K562 (cell line): Measurements from ENCODE around the gene RETSAT. TPM values are rescaled to one million over a fixed set of nuclear protein-coding genes. Genes with fewer than 3 reads are reported as not detected.

Source experiments
- CXXC5 ChIP-seq: fragments of 250-450 bp; sonication (Bioruptor Pico); IDR thresholded peaks from 2 replicates; pipeline ENCODE4 v1.8.0; 2022; ENCODE audit warnings: inconsistent platforms, mild to moderate bottlenecking, moderate library complexity
- HNRNPL ChIP-seq: fragments of 200-400 bp; formaldehyde crosslinking; IDR thresholded peaks from 2 replicates; pipeline ENCODE4 v1.6.1; 2017; ENCODE audit warnings: low read depth, mild to moderate bottlenecking, low read length
- JUN ChIP-seq, 2 experiments: sonication (generic) in 1 of 2; formaldehyde crosslinking in 1 of 2; IDR thresholded peaks; 2 replicates each; pipeline versions ENCODE4 v1.6.1 to v1.8.0; 2012 to 2022; ENCODE audit warnings: borderline replicate concordance in 2 of 2, mild to moderate bottlenecking in 2 of 2, improper control_type of control experiment in 1 of 2, low read depth in 1 of 2, low read length in 1 of 2, missing genetic modification reagents in 1 of 2
- MTA3 ChIP-seq: fragments of 450-650 bp; formaldehyde crosslinking; IDR thresholded peaks from 2 replicates; pipeline ENCODE4 v1.6.1; 2017; ENCODE audit warnings: mild to moderate bottlenecking, borderline replicate concordance
- NR2F6 ChIP-seq: fragments of 450-650 bp; formaldehyde crosslinking; IDR thresholded peaks from 2 replicates; pipeline ENCODE4 v1.4.0; 2020; ENCODE audit warnings: mild to moderate bottlenecking
- POLR2H ChIP-seq: IDR thresholded peaks from 2 replicates; pipeline ENCODE4 v1.6.1; 2016; ENCODE audit warnings: missing genetic modification characterization, low read depth, mild to moderate bottlenecking, control low read depth, missing compliant biosample characterization, moderate library complexity
- TBL1XR1 ChIP-seq, 2 experiments: IDR thresholded peaks; 2 replicates each; pipeline ENCODE4 v1.6.1; 2012; ENCODE audit warnings: improper control_type of control experiment in 2 of 2, low read length in 2 of 2, mild to moderate bottlenecking in 1 of 2
- polyA plus RNA-seq, 8 experiments: library from polyadenylated mRNA; depleted of rRNA in 4 of 8; stranded (reverse) in 5 of 8; unstranded in 3 of 8; fragments of >200 nt; fragmentation: Nextera tagmentation in 2 of 8; fragmentation: Illumina TruSeq in 1 of 8; extraction: Ambion mirVana in 2 of 8; extraction: Trizol in 1 of 8; gene quantifications; 2 replicates each; pipeline versions ENCODE4 v1.2.1 to v1.2.3, GENCODE V29; 2011 to 2014; ENCODE audit warnings: inconsistent platforms in 1 of 8, missing spikeins in 1 of 8
- total RNA-seq, 7 experiments: library from RNA; depleted of rRNA in 6 of 7; stranded (reverse); fragments of >200 nt in 6 of 7; fragmentation: Illumina TruSeq in 2 of 7; extraction: Trizol in 2 of 7; gene quantifications; 2 replicates each; pipeline versions ENCODE4 v1.2.1 to v1.2.3, GENCODE V29; 2011 to 2021; ENCODE audit warnings: low replicate concordance in 1 of 7
- TF ChIP-seq, protein P1 (sequence below), 2 experiments: fragments of 450-650 bp; conservative IDR thresholded peaks; 2 replicates each; pipeline ENCODE4 v1.6.1; 2017; ENCODE audit warnings: mild to moderate bottlenecking in 2 of 2, moderate library complexity in 2 of 2
- TF ChIP-seq, protein P2 (sequence below), 2 experiments: fragments of 450-650 bp; IDR thresholded peaks; 2 replicates each; pipeline ENCODE4 v1.6.1; 2016; ENCODE audit warnings: mild to moderate bottlenecking in 2 of 2, borderline replicate concordance in 1 of 2, low read depth in 1 of 2, moderate library complexity in 1 of 2
- TF ChIP-seq, protein P3 (sequence below): fragments of 250-450 bp; sonication (Bioruptor Pico); IDR thresholded peaks from 2 replicates; pipeline ENCODE4 v1.5.0; 2021; ENCODE audit warnings: mild to moderate bottlenecking, moderate library complexity

RETSAT gene
- total and polyA plus RNA-seq, 9 of the 15 experiments (the other 6 are each of a cell fraction or from before 2014, with no cell fraction given), result 1.9 to 21.6 (median 16.5) TPM

DNA sequence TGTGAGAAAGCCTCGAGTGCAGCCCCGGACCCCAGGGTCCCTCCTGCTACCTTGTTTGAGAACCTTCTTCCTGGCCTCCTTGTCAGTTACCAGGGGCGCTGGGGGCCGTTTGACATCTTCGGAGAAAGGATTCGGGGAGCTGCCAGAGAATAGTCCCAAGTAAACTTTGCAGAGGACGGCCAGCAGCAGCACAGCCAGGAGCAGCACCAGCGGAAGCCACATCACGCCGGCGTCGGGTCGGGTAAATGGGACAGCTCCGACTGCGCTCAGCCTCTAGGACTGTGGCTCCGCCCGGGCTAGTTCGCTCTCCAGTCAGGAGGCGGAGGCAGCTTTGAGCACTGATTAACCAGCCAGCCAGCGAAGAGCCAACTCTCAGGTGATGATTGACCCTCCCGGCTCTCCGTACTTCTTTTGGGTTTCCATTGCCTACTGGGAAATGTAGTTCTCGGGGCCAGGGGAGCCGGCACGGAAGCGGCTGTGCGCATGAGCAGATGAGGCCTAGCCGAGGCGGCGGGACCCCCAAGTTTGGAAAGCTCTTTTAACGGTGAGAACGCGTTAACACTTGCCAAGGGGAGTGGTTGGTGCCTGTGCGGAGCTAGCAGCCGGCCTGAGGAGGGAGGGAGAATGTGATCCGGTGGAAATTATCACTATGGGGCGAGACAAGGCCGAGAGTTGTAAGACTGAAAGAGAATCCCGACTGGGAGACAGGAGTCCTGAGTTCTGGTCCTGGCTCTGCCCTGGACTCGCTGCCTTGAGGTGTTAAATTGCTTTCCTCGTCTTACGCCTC, at the start of gene RETSAT, which contains the start of gene ELMOD3 (continued):
- TF ChIP-seq, protein P1, sequence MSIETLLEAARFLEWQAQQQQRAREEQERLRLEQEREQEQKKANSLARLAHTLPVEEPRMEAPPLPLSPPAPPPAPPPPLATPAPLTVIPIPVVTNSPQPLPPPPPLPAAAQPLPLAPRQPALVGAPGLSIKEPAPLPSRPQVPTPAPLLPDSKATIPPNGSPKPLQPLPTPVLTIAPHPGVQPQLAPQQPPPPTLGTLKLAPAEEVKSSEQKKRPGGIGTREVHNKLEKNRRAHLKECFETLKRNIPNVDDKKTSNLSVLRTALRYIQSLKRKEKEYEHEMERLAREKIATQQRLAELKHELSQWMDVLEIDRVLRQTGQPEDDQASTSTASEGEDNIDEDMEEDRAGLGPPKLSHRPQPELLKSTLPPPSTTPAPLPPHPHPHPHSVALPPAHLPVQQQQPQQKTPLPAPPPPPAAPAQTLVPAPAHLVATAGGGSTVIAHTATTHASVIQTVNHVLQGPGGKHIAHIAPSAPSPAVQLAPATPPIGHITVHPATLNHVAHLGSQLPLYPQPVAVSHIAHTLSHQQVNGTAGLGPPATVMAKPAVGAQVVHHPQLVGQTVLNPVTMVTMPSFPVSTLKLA (conservative IDR thresholded peaks at IDR 0.05), result peak; percentile 29 to 51; a peak in 1 of 4 replicates
- TF ChIP-seq, protein P2, sequence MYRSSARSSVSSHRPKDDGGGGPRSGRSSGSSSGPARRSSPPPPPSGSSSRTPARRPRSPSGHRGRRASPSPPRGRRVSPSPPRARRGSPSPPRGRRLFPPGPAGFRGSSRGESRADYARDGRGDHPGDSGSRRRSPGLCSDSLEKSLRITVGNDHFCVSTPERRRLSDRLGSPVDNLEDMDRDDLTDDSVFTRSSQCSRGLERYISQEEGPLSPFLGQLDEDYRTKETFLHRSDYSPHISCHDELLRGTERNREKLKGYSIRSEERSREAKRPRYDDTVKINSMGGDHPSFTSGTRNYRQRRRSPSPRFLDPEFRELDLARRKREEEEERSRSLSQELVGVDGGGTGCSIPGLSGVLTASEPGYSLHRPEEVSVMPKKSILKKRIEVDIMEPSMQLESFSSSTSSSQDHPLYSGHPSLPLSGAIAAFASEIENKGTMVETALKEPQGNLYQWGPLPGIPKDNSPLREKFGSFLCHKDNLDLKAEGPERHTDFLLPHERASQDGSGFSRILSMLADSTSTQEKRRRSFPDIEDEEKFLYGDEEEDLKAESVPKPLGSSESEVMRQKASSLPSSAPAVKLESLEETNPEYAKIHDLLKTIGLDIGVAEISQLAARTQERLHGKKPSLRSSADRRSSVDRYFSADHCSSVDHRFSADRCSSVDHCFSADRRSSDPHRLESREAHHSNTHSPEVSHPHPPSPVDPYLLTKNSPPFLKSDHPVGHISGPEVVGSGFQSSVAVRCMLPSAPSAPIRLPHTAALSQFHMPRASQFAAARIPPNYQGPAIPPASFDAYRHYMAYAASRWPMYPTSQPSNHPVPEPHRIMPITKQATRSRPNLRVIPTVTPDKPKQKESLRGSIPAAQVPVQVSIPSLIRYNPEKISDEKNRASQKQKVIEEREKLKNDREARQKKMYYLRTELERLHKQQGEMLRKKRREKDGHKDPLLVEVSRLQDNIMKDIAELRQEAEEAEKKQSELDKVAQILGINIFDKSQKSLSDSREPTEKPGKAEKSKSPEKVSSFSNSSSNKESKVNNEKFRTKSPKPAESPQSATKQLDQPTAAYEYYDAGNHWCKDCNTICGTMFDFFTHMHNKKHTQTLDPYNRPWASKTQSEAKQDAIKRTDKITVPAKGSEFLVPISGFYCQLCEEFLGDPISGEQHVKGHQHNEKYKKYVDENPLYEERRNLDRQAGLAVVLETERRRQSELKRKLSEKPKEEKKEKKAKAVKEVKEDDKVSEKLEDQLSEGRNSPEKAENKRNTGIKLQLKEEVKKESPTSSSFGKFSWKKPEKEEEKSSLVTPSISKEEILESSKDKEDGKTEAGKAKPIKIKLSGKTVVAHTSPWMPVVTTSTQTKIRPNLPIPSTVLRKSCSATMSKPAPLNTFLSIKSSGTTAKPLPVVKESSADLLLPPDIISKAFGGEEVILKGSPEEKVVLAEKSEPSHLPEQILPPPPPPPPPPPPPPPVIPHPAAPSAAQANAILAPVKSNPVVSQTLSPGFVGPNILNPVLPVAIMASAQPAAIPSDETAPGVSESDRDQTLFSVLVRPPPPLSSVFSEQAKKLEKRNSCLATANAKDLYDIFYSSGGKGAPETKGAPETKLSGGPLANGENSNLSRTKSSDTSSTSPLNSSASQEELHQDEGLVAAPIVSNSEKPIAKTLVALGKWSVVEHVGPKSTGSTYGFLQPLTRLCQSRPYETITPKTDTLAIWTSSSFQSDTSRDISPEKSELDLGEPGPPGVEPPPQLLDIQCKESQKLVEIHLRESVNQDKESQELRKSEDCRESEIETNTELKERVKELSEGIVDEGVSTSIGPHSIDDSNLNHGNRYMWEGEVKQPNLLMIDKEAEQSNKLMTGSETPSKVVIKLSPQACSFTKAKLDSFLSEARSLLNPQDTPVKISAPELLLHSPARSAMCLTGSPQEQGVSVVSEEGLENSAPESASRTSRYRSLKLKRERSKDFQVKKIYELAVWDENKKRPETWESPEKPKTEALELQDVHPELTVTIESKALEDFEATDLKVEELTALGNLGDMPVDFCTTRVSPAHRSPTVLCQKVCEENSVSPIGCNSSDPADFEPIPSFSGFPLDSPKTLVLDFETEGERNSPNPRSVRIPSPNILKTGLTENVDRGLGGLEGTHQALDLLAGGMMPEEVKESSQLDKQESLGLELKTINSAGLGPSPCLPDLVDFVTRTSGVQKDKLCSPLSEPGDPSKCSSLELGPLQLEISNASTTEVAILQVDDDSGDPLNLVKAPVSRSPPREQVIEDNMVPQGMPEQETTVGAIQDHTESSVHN (IDR thresholded peaks at IDR 0.05; ENCODE audit: borderline replicate concordance in 1 of 2, low read depth in 1 of 2), result no peak
- TF ChIP-seq JUN (IDR thresholded peaks at IDR 0.05; ENCODE audit: borderline replicate concordance, low read depth, low read length), result 0 out of 2 replicates have a peak, but pooled peaks have one; percentile 41
- no peak for TF ChIP-seq JUN (CRISPR knock-in tag; IDR thresholded peaks at IDR 0.05; ENCODE audit: borderline replicate concordance)
- peak; percentile 100 for TF ChIP-seq MTA3
- TF ChIP-seq HNRNPL, result 0 out of 2 replicates have a peak, but pooled peaks have one; percentile 2
- no peak for TF ChIP-seq NR2F6 (CRISPR knock-in tag)
- TF ChIP-seq TBL1XR1 (IDR thresholded peaks at IDR 0.05; ENCODE audit: low read length in 2 of 2), result peak in 1 of 2 experiments; percentile 42; a peak in 1 of 4 replicates
- peak; percentile 46; the same call in 1 of the 2 replicates for TF ChIP-seq CXXC5
- peak; percentile 90 for TF ChIP-seq POLR2H (tag)
- TF ChIP-seq, protein P3, sequence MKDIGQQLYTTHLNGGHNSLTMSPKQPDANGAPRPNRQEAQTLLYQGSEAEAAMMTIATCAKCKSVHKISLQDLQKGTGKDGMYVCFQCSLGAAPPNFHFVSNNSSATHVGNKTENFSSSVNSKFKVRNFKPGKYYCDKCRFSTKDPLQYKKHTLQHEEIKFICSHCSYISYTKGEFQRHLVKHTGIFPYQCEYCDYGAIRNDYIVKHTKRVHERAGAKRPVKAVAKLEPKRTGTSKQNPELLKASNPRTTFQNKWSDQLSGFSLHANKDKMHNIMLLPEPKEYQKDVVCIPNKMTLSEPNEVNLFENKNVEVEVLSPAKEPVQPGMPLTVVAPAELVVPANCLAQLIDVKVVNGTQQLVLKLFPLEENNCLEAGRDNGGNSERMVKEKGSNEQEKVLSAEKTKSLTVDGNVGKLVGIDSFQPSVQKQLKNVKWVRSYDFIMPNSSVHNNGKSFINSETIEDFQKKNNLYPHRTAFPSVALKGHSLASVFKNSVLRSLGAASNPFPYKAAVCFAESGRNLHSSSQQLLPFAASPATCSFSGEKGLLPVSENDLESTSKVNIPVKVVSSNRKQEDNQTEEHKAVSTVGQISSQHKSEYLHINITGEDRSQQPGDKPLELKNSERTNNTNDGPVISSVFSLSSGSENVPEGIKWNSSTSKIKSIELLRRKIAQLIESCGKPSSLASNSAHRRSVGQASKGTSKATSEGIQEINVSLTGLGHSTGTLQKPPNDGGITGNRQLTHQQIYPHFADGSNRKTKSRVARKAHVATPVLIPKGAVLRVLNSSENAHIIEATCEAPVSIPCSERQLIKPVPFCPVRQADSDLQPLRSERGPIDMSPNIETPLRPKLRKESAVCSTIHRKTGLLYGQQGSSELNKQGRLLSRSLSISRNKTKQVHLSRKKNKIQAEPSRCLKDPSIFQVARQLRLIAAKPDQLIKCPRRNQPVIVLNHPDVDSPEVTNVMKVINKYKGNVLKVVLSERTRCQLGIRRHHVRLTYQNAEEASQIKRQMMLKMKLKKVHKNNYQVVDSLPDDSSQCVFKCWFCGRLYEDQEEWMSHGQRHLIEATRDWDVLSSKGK (CRISPR knock-in tag), result no peak
